ENCODE data around the gene MRPL24.

- no peak for TF ChIP-seq POLR2AphosphoS5 (IDR thresholded peaks at IDR 0.05; ENCODE audit: low read depth)
- TF ChIP-seq CTCF (IDR thresholded peaks at IDR 0.05; ENCODE audit: insufficient read depth, low read length) = no peak
- TF ChIP-seq GABPA (IDR thresholded peaks at IDR 0.05; ENCODE audit: low read depth) = no peak
Measured at GRCh38 chr1:156706657-156707416, 34.1 kb downstream of the MRPL24 start.

All from HL-60 (cell line).